ACC112 (cell line): ENCODE measurements around the gene CCDC85B.

ENCODE experiments used
- H2AFZ ChIP-seq: fragments of 200-600 bp; sonication (generic); one replicate; pipeline ENCODE4 v1.6.0; 2017; ENCODE audit warnings: antibody characterized with exemption, low read length; ENCODE audit not compliant: unreplicated experiment
- H3K27ac ChIP-seq: fragments of 200-600 bp; sonication (generic); 2 replicates; pipeline ENCODE4 v1.5.1; 2014; ENCODE audit warnings: low read depth, mild to moderate bottlenecking, antibody characterized with exemption, low read length, moderate library complexity
- H3K27me3 ChIP-seq: fragments of 200-600 bp; sonication (generic); 2 replicates; pipeline ENCODE4 v1.6.1; 2014; ENCODE audit warnings: mild to moderate bottlenecking, antibody characterized with exemption, low read length, moderate library complexity, mixed read lengths; ENCODE audit not compliant: insufficient read depth
- H3K36me3 ChIP-seq: fragments of 200-600 bp; sonication (generic); 2 replicates; pipeline ENCODE4 v1.6.1; 2016; ENCODE audit warnings: mild to moderate bottlenecking, antibody characterized with exemption, low read length, moderate library complexity, mixed read lengths; ENCODE audit not compliant: insufficient read depth
- H3K4me1 ChIP-seq: fragments of 200-600 bp; sonication (generic); one replicate; pipeline ENCODE4 v1.6.1; 2016; ENCODE audit warnings: low read length, mixed read lengths; ENCODE audit not compliant: insufficient read depth, unreplicated experiment, control insufficient read depth
- H3K4me3 ChIP-seq: fragments of 200-600 bp; sonication (generic); 2 replicates; pipeline ENCODE4 v1.5.1; 2014; ENCODE audit warnings: mild to moderate bottlenecking, low read depth, low read length
- H3K79me2 ChIP-seq: fragments of 200-600 bp; sonication (generic); one replicate; pipeline ENCODE4 v1.6.0; 2016; ENCODE audit warnings: low read length; ENCODE audit not compliant: control insufficient read depth, unreplicated experiment, insufficient read depth

The CCDC85B gene

GRCh38 chr11:65851811-65852507, 38.5 kb upstream of the CCDC85B start:
- H3K79me2 ChIP-seq = peaks cover 34% of the 10 kb centered on the region
- H3K36me3 ChIP-seq = peaks cover 58% of the 10 kb centered on the region
- H3K27me3 ChIP-seq = no peaks in the 10 kb centered on the region
- H3K27ac ChIP-seq = no peak overlapping the region
- H3K4me3 ChIP-seq = no peak overlapping the region
- H2AFZ ChIP-seq = no peak overlapping the region
- no peaks in the 10 kb centered on the region for H3K4me1 ChIP-seq

GRCh38 chr11:65852508-65853245, 37.8 kb upstream of the CCDC85B start:
- H3K36me3 ChIP-seq = peaks cover 58% of the 10 kb centered on the region
- H3K27me3 ChIP-seq = no peaks in the 10 kb centered on the region
- no peak overlapping the region for H2AFZ ChIP-seq
- H3K27ac ChIP-seq = no peak overlapping the region
- peaks cover 41% of the 10 kb centered on the region for H3K79me2 ChIP-seq
- no peak overlapping the region for H3K4me3 ChIP-seq
- H3K4me1 ChIP-seq = no peaks in the 10 kb centered on the region

- peaks cover 58% of the 10 kb centered on the region for H3K36me3 ChIP-seq
- H3K79me2 ChIP-seq = peaks cover 44% of the 10 kb centered on the region
- no peak overlapping the region for H3K27ac ChIP-seq
- H3K27me3 ChIP-seq = no peaks in the 10 kb centered on the region
- H3K4me3 ChIP-seq = no peak overlapping the region
- no peaks in the 10 kb centered on the region for H3K4me1 ChIP-seq
- H2AFZ ChIP-seq = no peak overlapping the region
Observed at GRCh38 chr11:65853246-65853979, 37.1 kb upstream of the CCDC85B start.

GRCh38 chr11:65854161-65854592, 36.3 kb upstream of the CCDC85B start:
- Histone ChIP-seq H3K27ac (no peak overlapping the region), H2AFZ (no peak overlapping the region), H3K79me2 (peaks cover 44% of the 10 kb centered on the region), H3K4me3 (no peak overlapping the region), H3K27me3 (no peaks in the 10 kb centered on the region), H3K36me3 (peaks cover 58% of the 10 kb centered on the region), H3K4me1 (no peaks in the 10 kb centered on the region)

- Histone ChIP-seq H3K79me2 (peaks cover 44% of the 10 kb centered on the region), H3K27me3 (no peaks in the 10 kb centered on the region), H3K4me1 (peaks cover 5% of the 10 kb centered on the region), H2AFZ (no peak overlapping the region), H3K27ac (no peak overlapping the region), H3K36me3 (peaks cover 58% of the 10 kb centered on the region), H3K4me3 (no peak overlapping the region)
Observed at GRCh38 chr11:65854852-65855837, 35.3 kb upstream of the CCDC85B start.

- H2AFZ ChIP-seq = no peak overlapping the region
- peaks cover 44% of the 10 kb centered on the region for H3K79me2 ChIP-seq
- peaks cover 52% of the 10 kb centered on the region for H3K36me3 ChIP-seq
- peaks cover 5% of the 10 kb centered on the region for H3K4me1 ChIP-seq
- peak overlapping the region; percentile 99 for H3K4me3 ChIP-seq
- H3K27me3 ChIP-seq = no peaks in the 10 kb centered on the region
- no peak overlapping the region for H3K27ac ChIP-seq
Observed at GRCh38 chr11:65855927-65856363, 34.5 kb upstream of the CCDC85B start.

- Histone ChIP-seq H3K27me3 (no peaks in the 10 kb centered on the region), H3K4me3 (peak overlapping the region; percentile 99), H3K79me2 (peaks cover 53% of the 10 kb centered on the region), H3K36me3 (peaks cover 42% of the 10 kb centered on the region), H3K27ac (peak overlapping the region; percentile 79), H2AFZ (no peak overlapping the region), H3K4me1 (peaks cover 10% of the 10 kb centered on the region)
Observed at GRCh38 chr11:65856689-65857499, 33.6 kb upstream of the CCDC85B start.

GRCh38 chr11:65857500-65857852, 33.0 kb upstream of the CCDC85B start:
- Histone ChIP-seq H3K4me3 (peak overlapping the region; percentile 99), H2AFZ (no peak overlapping the region), H3K4me1 (peaks cover 15% of the 10 kb centered on the region), H3K36me3 (peaks cover 37% of the 10 kb centered on the region), H3K79me2 (peaks cover 56% of the 10 kb centered on the region), H3K27me3 (no peaks in the 10 kb centered on the region), H3K27ac (peak overlapping the region; percentile 79)

GRCh38 chr11:65857853-65858680, 32.4 kb upstream of the CCDC85B start, which contains the start of gene CFL1:
Gene CFL1 (minus strand): TSS chr11:65858180. CDS start chr11:65858099, 81 bp downstream.
- peaks cover 62% of the 10 kb centered on the region for H3K79me2 ChIP-seq
- peaks cover 17% of the 10 kb centered on the region for H3K4me1 ChIP-seq
- peak within 1 kb of the TSS; percentile 94 for H3K27ac ChIP-seq
- no peaks in the 10 kb centered on the region for H3K27me3 ChIP-seq
- H3K4me3 ChIP-seq = peak within 1 kb of the TSS; percentile 99
- H2AFZ ChIP-seq = peak within 1 kb of the TSS; percentile 95
- peaks cover 31% of the 10 kb centered on the region for H3K36me3 ChIP-seq
